ENCODE measurements around the gene SLITRK2.

Gene SLITRK2, protein sequence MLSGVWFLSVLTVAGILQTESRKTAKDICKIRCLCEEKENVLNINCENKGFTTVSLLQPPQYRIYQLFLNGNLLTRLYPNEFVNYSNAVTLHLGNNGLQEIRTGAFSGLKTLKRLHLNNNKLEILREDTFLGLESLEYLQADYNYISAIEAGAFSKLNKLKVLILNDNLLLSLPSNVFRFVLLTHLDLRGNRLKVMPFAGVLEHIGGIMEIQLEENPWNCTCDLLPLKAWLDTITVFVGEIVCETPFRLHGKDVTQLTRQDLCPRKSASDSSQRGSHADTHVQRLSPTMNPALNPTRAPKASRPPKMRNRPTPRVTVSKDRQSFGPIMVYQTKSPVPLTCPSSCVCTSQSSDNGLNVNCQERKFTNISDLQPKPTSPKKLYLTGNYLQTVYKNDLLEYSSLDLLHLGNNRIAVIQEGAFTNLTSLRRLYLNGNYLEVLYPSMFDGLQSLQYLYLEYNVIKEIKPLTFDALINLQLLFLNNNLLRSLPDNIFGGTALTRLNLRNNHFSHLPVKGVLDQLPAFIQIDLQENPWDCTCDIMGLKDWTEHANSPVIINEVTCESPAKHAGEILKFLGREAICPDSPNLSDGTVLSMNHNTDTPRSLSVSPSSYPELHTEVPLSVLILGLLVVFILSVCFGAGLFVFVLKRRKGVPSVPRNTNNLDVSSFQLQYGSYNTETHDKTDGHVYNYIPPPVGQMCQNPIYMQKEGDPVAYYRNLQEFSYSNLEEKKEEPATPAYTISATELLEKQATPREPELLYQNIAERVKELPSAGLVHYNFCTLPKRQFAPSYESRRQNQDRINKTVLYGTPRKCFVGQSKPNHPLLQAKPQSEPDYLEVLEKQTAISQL

DNA sequence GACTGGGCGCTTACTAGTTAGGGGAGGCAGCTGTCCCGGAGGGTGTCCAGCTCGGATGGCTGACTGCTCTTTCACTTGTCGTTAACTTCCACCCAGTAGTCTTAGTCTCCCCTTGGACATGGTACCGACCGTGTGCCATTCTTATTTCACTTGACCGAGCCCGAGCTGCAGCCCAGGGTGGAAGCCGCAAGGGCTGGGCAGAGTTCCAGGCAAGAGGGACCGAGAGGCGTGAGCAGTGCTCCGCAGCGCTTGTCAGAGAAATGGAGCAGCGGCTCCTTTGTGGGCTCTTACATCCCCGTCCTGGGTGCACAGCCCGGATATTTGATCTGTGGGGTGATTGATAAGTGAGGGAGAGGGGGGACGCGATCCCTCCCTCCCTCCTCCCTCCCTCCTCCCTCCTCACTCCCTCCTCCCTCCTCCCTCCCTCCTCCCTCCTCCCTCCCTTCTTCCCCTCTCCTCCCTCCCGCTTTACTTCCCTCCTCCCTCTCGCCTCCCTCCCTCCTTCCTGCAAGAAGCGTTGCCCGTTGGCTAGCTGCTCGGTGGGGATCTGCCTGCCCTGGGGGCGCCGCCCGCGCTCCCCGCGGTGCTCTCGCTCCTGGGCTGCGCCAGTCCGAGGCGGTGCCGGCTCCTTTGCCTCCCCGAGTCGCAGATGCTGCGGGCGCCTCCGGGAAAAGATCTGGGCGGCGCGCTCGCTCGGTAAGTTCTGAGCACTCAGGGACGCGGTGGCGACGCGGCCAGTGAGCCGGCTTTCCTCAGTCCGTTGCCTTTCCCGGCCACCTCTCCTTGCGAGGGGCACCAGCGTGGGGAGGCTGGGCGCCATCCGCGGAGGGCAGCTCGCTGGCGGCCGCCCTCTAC is at the start of gene SLITRK2:
Gene SLITRK2, plus strand, starts transcription at position 499 of the 855 bp plus-strand sequence. CDS start 4,597 bp downstream, outside the sequence.
- Histone ChIP-seq H3K36me3 (ENCODE audit: control insufficient read depth in 1 of 2, insufficient read depth in 2 of 2, low read length in 2 of 2) (no peaks in the 10 kb centered on the region), H3K4me1 (ENCODE audit: control insufficient read depth in 1 of 2, insufficient read depth in 2 of 2, low read length in 2 of 2) (peaks cover 0 to 14% of the 10 kb centered on the region in 2 donors), H3K9me3 (ENCODE audit: control insufficient read depth in 1 of 2, low read length in 2 of 2) (no peaks in the 10 kb centered on the region), H3K4me3 (ENCODE audit: low read depth in 1 of 2, low read length in 2 of 2) (peak within 1 kb of the TSS in 1 of 2 donors; percentile 56), H3K27me3 (ENCODE audit: low read depth, low read length) (no peaks in the 10 kb centered on the region), H3K27ac (ENCODE audit: low read length) (no peak within 1 kb of the TSS)

DNA sequence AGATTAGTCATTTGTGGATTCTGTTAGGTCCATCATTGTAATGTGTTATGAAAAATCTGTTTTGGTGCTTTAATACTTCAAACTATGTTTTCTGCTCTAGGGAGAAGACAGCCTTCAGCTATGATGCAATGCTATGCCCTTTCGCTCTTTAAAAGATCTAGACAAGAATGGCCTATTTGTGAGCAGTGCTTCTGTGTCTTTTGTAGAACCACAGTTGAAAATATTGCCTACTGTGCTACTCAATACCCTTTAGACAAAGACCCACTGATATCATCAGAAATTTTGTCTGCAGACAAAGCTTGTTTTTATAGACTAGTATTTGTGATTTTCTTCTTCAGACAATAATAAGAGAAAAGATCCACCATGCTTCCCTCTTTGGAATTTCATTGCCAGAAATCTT is 44.6 kb upstream of the SLITRK2 start:
- Histone ChIP-seq H3K36me3 (ENCODE audit: control insufficient read depth in 1 of 2, insufficient read depth in 2 of 2, low read length in 2 of 2) (no peaks in the 10 kb centered on the region), H3K4me1 (ENCODE audit: control insufficient read depth in 1 of 2, insufficient read depth in 2 of 2, low read length in 2 of 2) (no peaks in the 10 kb centered on the region), H3K27ac (ENCODE audit: low read length) (no peak overlapping the region), H3K27me3 (ENCODE audit: low read depth, low read length) (no peaks in the 10 kb centered on the region), H3K4me3 (ENCODE audit: low read depth in 1 of 2, low read length in 2 of 2) (no peak overlapping the region), H3K9me3 (ENCODE audit: control insufficient read depth in 1 of 2, low read length in 2 of 2) (no peaks in the 10 kb centered on the region)

DNA sequence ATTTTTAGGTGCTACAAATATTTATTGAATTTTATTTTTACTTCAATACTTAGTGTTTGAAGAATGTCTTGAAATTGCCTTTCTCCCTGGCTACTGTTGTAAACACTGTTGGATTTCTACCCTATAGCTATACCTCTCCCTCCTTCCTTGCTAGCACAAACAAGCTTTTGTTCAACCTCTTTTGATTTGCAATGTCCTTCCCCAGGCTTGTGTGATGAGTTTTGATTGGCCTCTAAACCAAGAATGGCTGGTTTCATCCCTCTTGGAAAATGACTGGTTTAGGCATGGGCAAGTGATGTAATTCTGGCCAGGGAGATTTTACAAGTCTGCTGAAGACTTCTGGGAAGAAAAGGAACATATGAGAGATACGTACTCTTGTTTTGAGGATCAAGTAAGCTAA is 25.3 kb upstream of the SLITRK2 start:
- Histone ChIP-seq H3K27me3 (ENCODE audit: low read depth, low read length) (no peaks in the 10 kb centered on the region), H3K36me3 (ENCODE audit: control insufficient read depth in 1 of 2, insufficient read depth in 2 of 2, low read length in 2 of 2) (no peaks in the 10 kb centered on the region), H3K27ac (ENCODE audit: low read length) (no peak overlapping the region), H3K9me3 (ENCODE audit: control insufficient read depth in 1 of 2, low read length in 2 of 2) (no peaks in the 10 kb centered on the region), H3K4me1 (ENCODE audit: control insufficient read depth in 1 of 2, insufficient read depth in 2 of 2, low read length in 2 of 2) (no peaks in the 10 kb centered on the region), H3K4me3 (ENCODE audit: low read depth in 1 of 2, low read length in 2 of 2) (no peak overlapping the region)

DNA sequence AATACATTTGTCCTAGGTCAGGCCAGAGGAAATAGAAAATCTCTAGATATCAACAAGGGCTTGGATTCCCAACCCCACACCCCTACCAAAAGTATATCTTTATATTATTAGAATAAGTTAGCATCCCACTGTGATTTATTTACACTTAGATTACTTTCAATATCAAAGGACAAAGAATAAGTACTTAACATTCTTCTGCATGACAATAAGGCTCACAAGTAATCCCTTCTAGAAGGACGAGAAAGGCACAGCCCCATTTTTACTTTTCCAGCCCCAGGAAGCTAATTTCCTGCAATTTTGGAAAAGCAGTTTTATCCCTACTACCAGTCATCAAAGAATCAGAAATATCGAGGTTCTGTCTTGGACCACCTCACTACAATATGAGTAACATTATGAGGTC is 14.1 kb upstream of the SLITRK2 start:
- Histone ChIP-seq H3K9me3 (ENCODE audit: control insufficient read depth in 1 of 2, low read length in 2 of 2) (peaks cover 0 to 4% of the 10 kb centered on the region in 2 donors), H3K36me3 (ENCODE audit: control insufficient read depth in 1 of 2, insufficient read depth in 2 of 2, low read length in 2 of 2) (no peaks in the 10 kb centered on the region), H3K4me3 (ENCODE audit: low read depth in 1 of 2, low read length in 2 of 2) (no peak overlapping the region), H3K27me3 (ENCODE audit: low read depth, low read length) (no peaks in the 10 kb centered on the region), H3K27ac (ENCODE audit: low read length) (no peak overlapping the region), H3K4me1 (ENCODE audit: control insufficient read depth in 1 of 2, insufficient read depth in 2 of 2, low read length in 2 of 2) (no peaks in the 10 kb centered on the region)

DNA sequence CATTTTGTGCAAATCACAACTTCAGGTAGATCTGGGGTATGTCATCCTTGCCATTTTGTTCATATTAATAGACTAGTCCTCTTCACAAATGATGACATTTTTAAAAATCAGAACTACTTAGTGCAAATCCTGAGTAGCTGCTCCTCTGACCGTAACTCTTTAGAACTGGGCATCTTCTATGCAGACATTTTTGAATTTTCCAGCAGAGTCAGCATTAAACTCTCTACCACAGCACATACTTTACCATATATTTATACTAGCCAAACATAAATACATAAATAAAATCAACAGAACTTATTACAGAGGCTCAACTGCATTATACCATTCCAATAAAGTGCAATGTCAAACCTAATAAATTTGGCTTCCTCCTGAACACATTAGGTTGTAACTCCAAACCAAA is 4.5 kb upstream of the SLITRK2 start:
- no peaks in the 10 kb centered on the region for H3K36me3 ChIP-seq (ENCODE audit: control insufficient read depth in 1 of 2, insufficient read depth in 2 of 2, low read length in 2 of 2)
- peaks cover 0 to 4% of the 10 kb centered on the region in 2 donors for H3K4me1 ChIP-seq (ENCODE audit: control insufficient read depth in 1 of 2, insufficient read depth in 2 of 2, low read length in 2 of 2)
- no peaks in the 10 kb centered on the region for H3K9me3 ChIP-seq (ENCODE audit: control insufficient read depth in 1 of 2, low read length in 2 of 2)
- no peak overlapping the region for H3K4me3 ChIP-seq (ENCODE audit: low read depth in 1 of 2, low read length in 2 of 2)
- H3K27me3 ChIP-seq (ENCODE audit: low read depth, low read length), result no peaks in the 10 kb centered on the region
- no peak overlapping the region for H3K27ac ChIP-seq (ENCODE audit: low read length)

DNA sequence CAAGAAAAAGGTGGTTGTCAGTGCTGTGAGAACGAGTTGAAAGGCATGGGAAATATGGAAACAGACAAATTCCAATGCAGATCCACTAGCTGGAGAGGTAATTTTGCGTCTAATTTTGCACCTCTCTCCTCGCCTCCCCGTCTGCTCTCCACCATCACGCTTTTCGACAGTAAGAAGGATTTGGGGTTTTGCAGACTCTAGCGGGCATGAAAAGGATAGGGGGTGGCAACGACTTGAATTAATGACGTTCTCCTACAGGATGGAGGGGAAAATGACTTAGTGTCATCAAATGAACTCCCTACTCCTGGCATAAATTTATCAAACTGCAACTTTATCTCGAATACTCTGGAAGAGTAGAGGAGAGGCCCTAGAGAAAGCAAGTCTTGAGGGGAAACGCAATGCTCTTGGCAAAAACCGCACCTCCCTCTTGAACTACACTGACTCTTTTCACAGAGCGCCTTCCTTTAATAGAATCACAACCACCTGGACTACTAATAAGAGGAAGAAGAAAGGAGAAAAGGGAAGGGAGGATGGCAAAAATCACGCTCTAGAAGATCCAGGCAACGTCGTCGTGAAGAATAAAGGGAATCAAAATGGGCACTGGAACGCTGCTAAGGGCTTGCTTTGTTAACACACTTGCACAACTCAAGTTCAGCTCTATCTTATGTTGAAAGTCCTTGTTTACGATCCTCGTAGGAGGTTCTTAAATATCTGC is 871 bp upstream of the SLITRK2 start:
- H3K4me3 ChIP-seq (ENCODE audit: low read depth in 1 of 2, low read length in 2 of 2), result peak overlapping the region in 1 of 2 donors; percentile 53

DNA sequence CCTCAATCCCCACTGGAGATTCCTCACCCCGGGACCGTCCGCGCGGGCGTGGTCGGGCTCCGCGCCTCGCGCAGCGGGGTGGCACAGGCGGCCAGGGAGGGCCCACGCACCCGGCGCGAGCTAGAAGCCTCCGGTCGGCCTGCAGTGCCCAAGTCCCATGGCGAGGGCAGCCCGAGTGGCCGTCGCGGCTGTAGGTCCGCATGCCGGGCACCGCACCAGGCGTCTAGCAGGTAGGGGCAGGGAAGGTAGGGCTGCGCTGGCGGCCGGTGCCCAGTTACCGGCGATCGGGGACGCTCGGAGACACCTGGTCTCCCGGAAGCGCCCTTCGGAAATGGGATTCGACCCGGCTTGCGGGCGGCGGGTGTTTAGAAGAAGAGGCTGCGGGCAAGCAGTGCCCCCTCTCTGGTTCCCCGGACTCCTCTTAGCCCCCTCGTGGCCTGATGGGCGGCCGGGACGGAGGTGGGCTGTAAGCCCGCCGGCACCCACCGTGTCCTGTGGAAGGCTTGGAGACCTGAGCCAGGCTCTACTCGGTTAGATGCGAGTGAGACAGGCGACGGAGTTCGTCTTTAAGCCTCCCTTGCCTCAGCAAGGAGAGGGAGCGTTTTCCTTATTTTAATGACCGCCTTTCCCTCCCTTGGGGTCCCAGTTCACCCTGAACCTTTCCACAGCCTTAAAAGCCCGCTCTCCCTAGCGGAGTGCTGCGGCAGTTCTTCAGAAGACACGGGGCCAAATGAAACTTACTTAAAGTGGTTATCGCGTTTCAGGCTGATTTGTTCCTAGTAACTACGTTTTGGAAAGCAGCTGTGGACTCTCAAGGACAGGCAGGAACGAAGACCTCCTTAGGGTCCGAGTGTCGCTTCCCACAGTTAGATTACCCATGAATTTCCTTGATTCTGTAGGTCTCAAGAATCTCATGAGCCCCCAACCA is 821 bp downstream of the SLITRK2 start:
- peak overlapping the region in 1 of 2 donors; percentile 56 for H3K4me3 ChIP-seq (ENCODE audit: low read depth in 1 of 2, low read length in 2 of 2)
- H3K27me3 ChIP-seq (ENCODE audit: low read depth, low read length), result no peaks in the 10 kb centered on the region
- no peak overlapping the region for H3K27ac ChIP-seq (ENCODE audit: low read length)
- peaks cover 0 to 14% of the 10 kb centered on the region in 2 donors for H3K4me1 ChIP-seq (ENCODE audit: control insufficient read depth in 1 of 2, insufficient read depth in 2 of 2, low read length in 2 of 2)
- no peaks in the 10 kb centered on the region for H3K9me3 ChIP-seq (ENCODE audit: control insufficient read depth in 1 of 2, low read length in 2 of 2)
- no peaks in the 10 kb centered on the region for H3K36me3 ChIP-seq (ENCODE audit: control insufficient read depth in 1 of 2, insufficient read depth in 2 of 2, low read length in 2 of 2)

More for the DNA sequence above, 871 bp upstream of the SLITRK2 start:
- peaks cover 0 to 14% of the 10 kb centered on the region in 2 donors for H3K4me1 ChIP-seq (ENCODE audit: control insufficient read depth in 1 of 2, insufficient read depth in 2 of 2, low read length in 2 of 2)
- H3K27ac ChIP-seq (ENCODE audit: low read length), result no peak overlapping the region
- H3K27me3 ChIP-seq (ENCODE audit: low read depth, low read length), result no peaks in the 10 kb centered on the region
- H3K9me3 ChIP-seq (ENCODE audit: control insufficient read depth in 1 of 2, low read length in 2 of 2), result no peaks in the 10 kb centered on the region
- no peaks in the 10 kb centered on the region for H3K36me3 ChIP-seq (ENCODE audit: control insufficient read depth in 1 of 2, insufficient read depth in 2 of 2, low read length in 2 of 2)

DNA sequence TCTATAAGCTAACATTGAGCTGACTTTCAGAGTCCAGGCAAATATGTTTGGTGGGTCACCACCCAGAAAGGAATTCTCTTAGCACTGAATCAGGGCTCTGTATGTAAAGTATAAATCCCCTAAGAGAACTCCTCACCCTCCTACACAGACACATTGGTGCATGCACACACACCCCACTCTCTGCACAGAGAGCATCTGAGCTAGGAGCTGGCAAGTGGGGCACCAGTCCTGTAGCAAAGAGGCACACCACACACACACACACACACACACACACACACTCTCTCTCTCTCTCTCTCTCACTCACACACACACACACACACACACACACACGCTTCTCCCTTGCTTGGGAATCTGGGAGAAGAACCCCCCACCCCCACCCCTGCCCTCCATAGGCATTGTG is 3.2 kb downstream of the SLITRK2 start:
- Histone ChIP-seq H3K36me3 (ENCODE audit: control insufficient read depth in 1 of 2, insufficient read depth in 2 of 2, low read length in 2 of 2) (no peaks in the 10 kb centered on the region), H3K4me3 (ENCODE audit: low read depth in 1 of 2, low read length in 2 of 2) (no peak overlapping the region), H3K27ac (ENCODE audit: low read length) (no peak overlapping the region), H3K4me1 (ENCODE audit: control insufficient read depth in 1 of 2, insufficient read depth in 2 of 2, low read length in 2 of 2) (peaks cover 0 to 14% of the 10 kb centered on the region in 2 donors), H3K27me3 (ENCODE audit: low read depth, low read length) (no peaks in the 10 kb centered on the region), H3K9me3 (ENCODE audit: control insufficient read depth in 1 of 2, low read length in 2 of 2) (no peaks in the 10 kb centered on the region)

DNA sequence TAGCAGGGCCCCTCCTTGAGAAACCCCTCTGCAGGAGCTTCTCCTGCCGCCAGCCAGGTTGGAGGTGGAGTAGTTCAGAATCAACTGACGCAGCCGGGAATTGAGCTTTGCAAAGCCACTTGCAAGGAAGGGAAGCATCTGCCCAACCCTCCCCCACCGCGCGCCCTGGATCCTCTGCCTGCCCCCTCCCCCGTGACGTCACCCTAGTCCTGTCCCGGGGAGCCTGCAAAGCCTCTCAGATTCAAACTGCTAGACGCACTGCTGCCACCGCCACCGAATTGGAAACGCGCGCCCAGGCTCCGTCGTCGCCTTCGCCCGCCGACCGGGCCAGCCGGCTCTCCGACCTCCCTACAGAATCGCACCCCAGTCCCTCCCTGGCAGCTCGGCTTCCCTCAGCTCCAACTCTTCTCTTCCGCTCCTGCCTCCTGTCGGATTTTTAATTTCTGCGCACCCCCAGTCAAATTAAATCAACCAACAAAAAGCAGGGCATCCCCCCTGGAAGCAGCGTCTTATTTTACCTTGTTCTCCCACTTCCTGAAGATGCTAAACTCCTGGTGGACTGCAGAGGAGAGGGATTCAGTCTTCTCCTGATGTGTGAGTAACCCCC is 3.8 kb downstream of the SLITRK2 start:
- H3K4me3 ChIP-seq (ENCODE audit: low read depth in 1 of 2, low read length in 2 of 2), result peak overlapping the region in 1 of 2 donors; percentile 35
- no peaks in the 10 kb centered on the region for H3K36me3 ChIP-seq (ENCODE audit: control insufficient read depth in 1 of 2, insufficient read depth in 2 of 2, low read length in 2 of 2)
- H3K4me1 ChIP-seq (ENCODE audit: control insufficient read depth in 1 of 2, insufficient read depth in 2 of 2, low read length in 2 of 2), result peaks cover 0 to 14% of the 10 kb centered on the region in 2 donors
- no peak overlapping the region for H3K27ac ChIP-seq (ENCODE audit: low read length)
- no peaks in the 10 kb centered on the region for H3K27me3 ChIP-seq (ENCODE audit: low read depth, low read length)
- no peaks in the 10 kb centered on the region for H3K9me3 ChIP-seq (ENCODE audit: control insufficient read depth in 1 of 2, low read length in 2 of 2)

All from muscle layer of duodenum (tissue), 2 donors.